ENCODE measurements around the gene B3GNT4.

DNA sequence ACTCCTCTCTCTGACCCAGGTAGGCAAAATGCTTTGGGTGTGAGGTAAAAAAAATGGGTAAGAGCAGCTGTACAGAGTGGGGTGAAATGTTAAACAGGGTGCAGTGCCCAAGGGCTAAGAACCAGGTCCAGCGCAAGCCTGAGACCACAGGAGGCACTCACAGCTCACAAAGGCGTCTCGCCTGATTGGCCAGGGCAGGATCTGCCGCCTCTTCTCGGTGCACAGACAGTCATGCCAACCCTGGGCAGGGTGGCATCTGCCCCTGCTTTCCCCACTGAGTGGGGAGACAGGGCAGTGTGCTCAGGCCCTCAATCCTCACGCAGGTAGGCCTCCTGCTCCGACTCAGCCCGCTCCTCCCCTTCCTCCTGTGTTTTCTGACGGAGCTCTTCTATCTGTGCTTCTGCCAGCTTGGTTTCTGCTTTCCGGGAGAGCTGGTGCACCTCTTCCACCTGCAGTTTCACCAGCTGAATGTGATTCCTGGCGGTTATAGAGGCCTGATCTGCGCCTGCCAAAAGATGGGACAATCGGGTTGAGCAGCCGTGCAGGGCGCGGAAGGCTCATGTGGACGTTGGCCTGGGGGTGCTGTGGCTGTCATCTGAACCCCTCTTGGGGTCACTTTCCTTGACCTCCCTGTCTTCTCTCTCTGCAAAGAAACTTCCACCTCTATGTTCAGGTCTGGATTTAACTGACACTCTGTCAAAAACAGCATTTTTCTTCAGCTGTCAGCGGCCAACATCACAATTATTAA, 4.7 kb downstream of the B3GNT4 start:
- TF ChIP-seq, protein P1, sequence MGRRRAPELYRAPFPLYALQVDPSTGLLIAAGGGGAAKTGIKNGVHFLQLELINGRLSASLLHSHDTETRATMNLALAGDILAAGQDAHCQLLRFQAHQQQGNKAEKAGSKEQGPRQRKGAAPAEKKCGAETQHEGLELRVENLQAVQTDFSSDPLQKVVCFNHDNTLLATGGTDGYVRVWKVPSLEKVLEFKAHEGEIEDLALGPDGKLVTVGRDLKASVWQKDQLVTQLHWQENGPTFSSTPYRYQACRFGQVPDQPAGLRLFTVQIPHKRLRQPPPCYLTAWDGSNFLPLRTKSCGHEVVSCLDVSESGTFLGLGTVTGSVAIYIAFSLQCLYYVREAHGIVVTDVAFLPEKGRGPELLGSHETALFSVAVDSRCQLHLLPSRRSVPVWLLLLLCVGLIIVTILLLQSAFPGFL (CRISPR knock-in tag; IDR thresholded peaks at IDR 0.05): no peak
- TF ChIP-seq CBX5 (CRISPR knock-in tag; IDR thresholded peaks at IDR 0.05; ENCODE audit: borderline replicate concordance) (no peak), ZNF549 (CRISPR knock-in tag; IDR thresholded peaks at IDR 0.05) (no peak), ZNF775 (CRISPR knock-in tag; IDR thresholded peaks at IDR 0.05; ENCODE audit: borderline replicate concordance) (no peak), ARHGAP35 (CRISPR knock-in tag; IDR thresholded peaks at IDR 0.05; ENCODE audit: borderline replicate concordance) (no peak)

Measured in HepG2 (cell line).